A549 (cell line): ENCODE measurements around the gene EARS2. TPM values are rescaled to one million over a fixed set of nuclear protein-coding genes. Genes with fewer than 3 reads are reported as not detected.

ENCODE experiments used
- ATAC-seq, 2 experiments: fragments of 200-7000 bp in 1 of 2; fragments of >200 bp in 1 of 2; cut with Nextera tagmentation in 1 of 2; cut with Tn5 transposase in 1 of 2; 3 replicates each; pipeline versions ENCODE4 v1.8.0 to v1.9.1; 2018 to 2020; ENCODE audit warnings: mild to moderate bottlenecking in 1 of 2, moderate library complexity in 1 of 2
- CTCF ChIA-PET: fragments of 300-600 bp; sonication (Branson Sonifier 250); formaldehyde crosslinking; extraction: SDS; loops from one replicate; lab custom pipeline; 2021; ENCODE audit warnings: antibody characterized with exemption, inconsistent platforms; lab: Yijun Ruan, JAX
- POLR2A ChIA-PET: fragments of 350-600 bp; formaldehyde crosslinking; extraction: SDS; loops from one replicate; lab custom pipeline; 2021; ENCODE audit warnings: antibody characterized with exemption, inconsistent platforms; lab: Yijun Ruan, JAX
- DNase-seq, 2 experiments: peaks; one replicate each; pipeline versions ENCODE4 v3.0.0 to v3.0.0-alpha.2; 2011 to 2016; ENCODE audit warnings: low read depth in 1 of 2, low spot score in 1 of 2
- FAIRE-seq: peaks from 2 replicates; lab custom pipeline; 2011; peaks lifted over from hg19 to GRCh38; lab: Jason Lieb, UNC
- H3K27ac ChIP-seq, 2 experiments: fragments of >200 bp; sonication (Bioruptor Twin); formaldehyde crosslinking; 3 replicates each; pipeline ENCODE4 v1.5.1; 2016 to 2017
- H3K4me1 ChIP-seq: fragments of >200 bp; sonication (Bioruptor Twin); formaldehyde crosslinking; 3 replicates; pipeline ENCODE4 v1.6.1; 2016
- H3K4me2 ChIP-seq: fragments of >200 bp; sonication (Bioruptor Twin); formaldehyde crosslinking; 3 replicates; pipeline ENCODE4 v1.6.1; 2016
- H3K4me3 ChIP-seq: fragments of >200 bp; sonication (Bioruptor Twin); formaldehyde crosslinking; 3 replicates; pipeline ENCODE4 v1.5.1; 2016
- H3K9me3 ChIP-seq: fragments of >200 bp; sonication (Bioruptor Twin); formaldehyde crosslinking; 3 replicates; pipeline ENCODE4 v1.6.1; 2016
- CBX2 ChIP-seq: fragments of 200-600 bp; sonication (generic); IDR thresholded peaks from 2 replicates; pipeline ENCODE4 v1.6.1; 2016; ENCODE audit warnings: low read depth, mild to moderate bottlenecking, borderline replicate concordance
- EHF ChIP-seq: fragments of 250-450 bp; sonication (Bioruptor Pico); IDR thresholded peaks from 2 replicates; pipeline ENCODE4 v1.5.0; 2020; ENCODE audit warnings: mild to moderate bottlenecking
- EHMT2 ChIP-seq: fragments of 200-600 bp; sonication (generic); IDR thresholded peaks from 2 replicates; pipeline ENCODE4 v1.6.1; 2016; ENCODE audit warnings: antibody characterized with exemption, low read depth, mild to moderate bottlenecking, moderate library complexity
- EP300 ChIP-seq, 2 experiments: fragments of >200 bp; sonication (Bioruptor Twin); formaldehyde crosslinking; IDR thresholded peaks; 2 replicates in 1 of 2; 3 replicates in 1 of 2; pipeline ENCODE4 v1.6.1; 2016 to 2017
- ESRRA ChIP-seq: fragments of 150-350 bp; IDR thresholded peaks from 2 replicates; pipeline ENCODE4 v1.6.1; 2014; ENCODE audit warnings: mild to moderate bottlenecking, low read length, borderline replicate concordance
- FOSB ChIP-seq: fragments of 250-450 bp; sonication (Bioruptor Pico); IDR thresholded peaks from 2 replicates; pipeline ENCODE4 v1.5.0; 2020; ENCODE audit warnings: mild to moderate bottlenecking, moderate library complexity
- GATA3 ChIP-seq: IDR thresholded peaks from 2 replicates; pipeline ENCODE4 v1.6.1; 2012; ENCODE audit warnings: borderline replicate concordance
- HDAC2 ChIP-seq: fragments of 200-600 bp; sonication (generic); IDR thresholded peaks from 2 replicates; pipeline ENCODE4 v1.6.1; 2016
- HOXB5 ChIP-seq: fragments of 250-450 bp; sonication (Bioruptor Pico); IDR thresholded peaks from 2 replicates; pipeline ENCODE4 v1.5.0; 2020; ENCODE audit warnings: mild to moderate bottlenecking, moderate library complexity
- KDM5A ChIP-seq: fragments of 200-600 bp; sonication (generic); IDR thresholded peaks from 2 replicates; pipeline ENCODE4 v1.6.1; 2016; ENCODE audit warnings: antibody characterized with exemption, mild to moderate bottlenecking
- MAFK ChIP-seq: fragments of 450-650 bp; IDR thresholded peaks from 2 replicates; pipeline ENCODE4 v1.6.1; 2014; ENCODE audit not compliant: partially characterized antibody
- MYC ChIP-seq: IDR thresholded peaks from 2 replicates; pipeline ENCODE4 v1.6.1; 2012; ENCODE audit warnings: mild to moderate bottlenecking, inconsistent platforms, low read length, improper control_type of control experiment, borderline replicate concordance
- NPAS2 ChIP-seq: fragments of 250-450 bp; sonication (Bioruptor Pico); IDR thresholded peaks from 2 replicates; pipeline ENCODE4 v1.8.0; 2022; ENCODE audit warnings: mild to moderate bottlenecking, moderate library complexity, borderline replicate concordance
- PHF8 ChIP-seq: fragments of 200-600 bp; sonication (generic); IDR thresholded peaks from 2 replicates; pipeline ENCODE4 v1.6.1; 2016; ENCODE audit warnings: low read depth, mild to moderate bottlenecking, antibody characterized with exemption, moderate library complexity, borderline replicate concordance
- POLR2A ChIP-seq: IDR thresholded peaks from 2 replicates; pipeline ENCODE4 v1.6.1; 2012; ENCODE audit warnings: mild to moderate bottlenecking, low read length
- POLR2AphosphoS2 ChIP-seq: conservative IDR thresholded peaks from 2 replicates; pipeline ENCODE4 v1.6.1; 2012; ENCODE audit warnings: low read length, improper control_type of control experiment, inconsistent platforms
- RARB ChIP-seq: fragments of 250-450 bp; sonication (Bioruptor Pico); IDR thresholded peaks from 2 replicates; pipeline ENCODE4 v1.8.0; 2021; ENCODE audit warnings: mild to moderate bottlenecking, moderate library complexity
- RCOR1 ChIP-seq: fragments of 150-350 bp; IDR thresholded peaks from 2 replicates; pipeline ENCODE4 v1.6.1; 2014; ENCODE audit warnings: antibody characterized with exemption, low read length, low read depth
- RFX5 ChIP-seq: fragments of 450-650 bp; IDR thresholded peaks from 2 replicates; pipeline ENCODE4 v1.7.1; 2014; ENCODE audit warnings: antibody characterized with exemption, mild to moderate bottlenecking, moderate library complexity
- RNF2 ChIP-seq: fragments of 200-600 bp; sonication (generic); IDR thresholded peaks from 2 replicates; pipeline ENCODE4 v1.6.1; 2016; ENCODE audit warnings: low read depth, mild to moderate bottlenecking, antibody characterized with exemption, moderate library complexity, borderline replicate concordance
- TFCP2L1 ChIP-seq: fragments of 250-450 bp; sonication (Bioruptor Pico); IDR thresholded peaks from 2 replicates; pipeline ENCODE4 v1.5.0; 2021; ENCODE audit warnings: mild to moderate bottlenecking
- TP53 ChIP-seq: fragments of 250-450 bp; sonication (Bioruptor Pico); IDR thresholded peaks from 2 replicates; pipeline ENCODE4 v1.5.0; 2021; ENCODE audit warnings: mild to moderate bottlenecking, moderate library complexity
- WGBS: methylation state at CpG from one replicate; pipeline ENCODE4 v1.1.6; 2017; ENCODE audit errors: missing lambda C conversion rate; 5-methylcytosine and 5-hydroxymethylcytosine counted together
- polyA plus RNA-seq, 4 experiments: library from polyadenylated mRNA; depleted of rRNA in 3 of 4; stranded (reverse); fragments of >200 nt; fragmentation: RNase III in 1 of 4; extraction: RNeasy Plus Mini Kit Qiagen cat#74134 plus additional on column Dnase treatment in 1 of 4; gene quantifications; 2 replicates in 3 of 4; 3 replicates in 1 of 4; pipeline ENCODE4 v1.2.3, GENCODE V29; 2011 to 2017
- TF ChIP-seq, protein P1 (sequence below): fragments of 250-450 bp; sonication (Bioruptor Pico); IDR thresholded peaks from 2 replicates; pipeline ENCODE4 v1.5.0; 2021; ENCODE audit warnings: mild to moderate bottlenecking, moderate library complexity, borderline replicate concordance
- TF ChIP-seq, protein P2 (sequence below): fragments of >200 bp; sonication (Bioruptor Twin); formaldehyde crosslinking; IDR thresholded peaks from 2 replicates; pipeline ENCODE4 v1.6.1; 2016
- TF ChIP-seq, protein P3 (sequence below): IDR thresholded peaks from 2 replicates; pipeline ENCODE4 v1.6.1; 2012; ENCODE audit warnings: low read depth, borderline replicate concordance
- TF ChIP-seq, protein P4 (sequence below): fragments of 450-650 bp; IDR thresholded peaks from 2 replicates; pipeline ENCODE4 v1.6.1; 2014; ENCODE audit warnings: antibody characterized with exemption
- TF ChIP-seq, protein P5 (sequence below): IDR thresholded peaks from 2 replicates; pipeline ENCODE4 v1.6.1; 2012

EARS2 gene
- polyA plus RNA-seq, 2 of the 4 experiments (the other 2 are of a cell fraction): 30.4 to 45.2 TPM

DNA sequence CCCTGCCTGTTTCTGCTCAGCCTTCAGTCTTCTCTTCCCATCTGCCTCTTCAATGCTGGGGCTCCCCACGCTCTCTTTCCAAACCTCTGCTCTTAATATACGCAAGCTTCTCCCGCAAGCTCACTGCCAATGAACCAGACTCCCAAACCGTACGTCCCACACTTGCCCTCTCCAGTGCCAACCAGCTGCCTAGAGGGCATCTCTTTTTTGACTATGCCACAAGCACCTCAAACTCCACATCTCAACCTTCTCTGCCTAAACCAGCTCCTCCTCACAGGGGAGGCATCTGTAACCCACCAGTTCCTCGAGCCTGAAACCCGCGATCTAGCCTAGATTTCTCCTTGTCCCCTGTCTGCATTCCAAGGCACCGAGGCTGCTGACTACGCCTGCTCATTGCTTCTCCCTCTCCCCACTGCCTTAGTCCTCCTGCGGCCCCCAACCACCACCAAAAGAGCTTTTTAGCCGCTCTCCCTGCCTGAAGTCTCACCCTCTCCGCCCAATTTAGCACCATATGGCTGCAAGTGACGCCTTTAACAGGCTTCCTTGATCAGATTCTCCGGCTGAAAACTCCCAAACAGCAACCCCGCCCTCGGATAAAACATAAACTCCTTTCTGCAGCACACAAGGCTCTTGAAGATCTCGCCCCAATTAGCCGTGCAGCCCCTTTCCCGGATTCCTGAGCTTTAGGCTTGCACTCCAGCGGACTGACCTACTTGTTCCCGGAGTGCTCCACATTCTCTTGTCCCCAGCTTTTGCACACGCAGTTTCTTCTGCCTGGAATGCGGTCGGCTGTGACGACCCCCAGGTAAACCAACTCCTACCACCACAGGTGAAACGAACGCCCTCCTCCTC lies 48.3 kb downstream of the EARS2 start:
- CTCF ChIA-PET: interaction anchor here (0.7 to 1.5 kb wide), 2 partner anchors 31 to 74 kb away, joined by 3 read pairs; no protein-coding TSS in a partner anchor
- no peak for FAIRE-seq
- Histone ChIP-seq H3K4me1 (peaks cover 30% of the 10 kb centered on the region), H3K9me3 (no peaks in the 10 kb centered on the region), H3K27ac (peak overlapping the region in 1 of 2 experiments; percentile 96; a peak in 4 of 6 replicates), H3K4me3 (peak overlapping the region; percentile 80), H3K4me2 (peak overlapping the region; percentile 97)
- 91% methylated on average over 28 of the region's 28 CpGs for WGBS
- POLR2A ChIA-PET: no interaction called here
- TF ChIP-seq EHMT2 (no peak), RARB (CRISPR knock-in tag) (no peak), NPAS2 (CRISPR knock-in tag) (no peak), HDAC2 (no peak), PHF8 (no peak), MYC (no peak), TFCP2L1 (CRISPR knock-in tag) (no peak), POLR2AphosphoS2 (no peak), TP53 (CRISPR knock-in tag) (no peak), EHF (CRISPR knock-in tag) (no peak), RNF2 (no peak), ESRRA (no peak), RCOR1 (no peak), FOSB (no peak), MAFK (no peak)
- TF ChIP-seq, protein P1, sequence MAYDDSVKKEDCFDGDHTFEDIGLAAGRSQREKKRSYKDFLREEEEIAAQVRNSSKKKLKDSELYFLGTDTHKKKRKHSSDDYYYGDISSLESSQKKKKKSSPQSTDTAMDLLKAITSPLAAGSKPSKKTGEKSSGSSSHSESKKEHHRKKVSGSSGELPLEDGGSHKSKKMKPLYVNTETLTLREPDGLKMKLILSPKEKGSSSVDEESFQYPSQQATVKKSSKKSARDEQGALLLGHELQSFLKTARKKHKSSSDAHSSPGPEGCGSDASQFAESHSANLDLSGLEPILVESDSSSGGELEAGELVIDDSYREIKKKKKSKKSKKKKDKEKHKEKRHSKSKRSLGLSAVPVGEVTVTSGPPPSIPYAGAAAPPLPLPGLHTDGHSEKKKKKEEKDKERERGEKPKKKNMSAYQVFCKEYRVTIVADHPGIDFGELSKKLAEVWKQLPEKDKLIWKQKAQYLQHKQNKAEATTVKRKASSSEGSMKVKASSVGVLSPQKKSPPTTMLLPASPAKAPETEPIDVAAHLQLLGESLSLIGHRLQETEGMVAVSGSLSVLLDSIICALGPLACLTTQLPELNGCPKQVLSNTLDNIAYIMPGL: no peak
- TF ChIP-seq, protein P2, sequence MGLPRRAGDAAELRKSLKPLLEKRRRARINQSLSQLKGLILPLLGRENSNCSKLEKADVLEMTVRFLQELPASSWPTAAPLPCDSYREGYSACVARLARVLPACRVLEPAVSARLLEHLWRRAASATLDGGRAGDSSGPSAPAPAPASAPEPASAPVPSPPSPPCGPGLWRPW: no peak
- TF ChIP-seq, protein P3, sequence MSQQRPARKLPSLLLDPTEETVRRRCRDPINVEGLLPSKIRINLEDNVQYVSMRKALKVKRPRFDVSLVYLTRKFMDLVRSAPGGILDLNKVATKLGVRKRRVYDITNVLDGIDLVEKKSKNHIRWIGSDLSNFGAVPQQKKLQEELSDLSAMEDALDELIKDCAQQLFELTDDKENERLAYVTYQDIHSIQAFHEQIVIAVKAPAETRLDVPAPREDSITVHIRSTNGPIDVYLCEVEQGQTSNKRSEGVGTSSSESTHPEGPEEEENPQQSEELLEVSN: no peak
- TF ChIP-seq, protein P4, sequence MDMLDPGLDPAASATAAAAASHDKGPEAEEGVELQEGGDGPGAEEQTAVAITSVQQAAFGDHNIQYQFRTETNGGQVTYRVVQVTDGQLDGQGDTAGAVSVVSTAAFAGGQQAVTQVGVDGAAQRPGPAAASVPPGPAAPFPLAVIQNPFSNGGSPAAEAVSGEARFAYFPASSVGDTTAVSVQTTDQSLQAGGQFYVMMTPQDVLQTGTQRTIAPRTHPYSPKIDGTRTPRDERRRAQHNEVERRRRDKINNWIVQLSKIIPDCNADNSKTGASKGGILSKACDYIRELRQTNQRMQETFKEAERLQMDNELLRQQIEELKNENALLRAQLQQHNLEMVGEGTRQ: no peak
- no peak for DNase-seq
- no peak for ATAC-seq

DNA sequence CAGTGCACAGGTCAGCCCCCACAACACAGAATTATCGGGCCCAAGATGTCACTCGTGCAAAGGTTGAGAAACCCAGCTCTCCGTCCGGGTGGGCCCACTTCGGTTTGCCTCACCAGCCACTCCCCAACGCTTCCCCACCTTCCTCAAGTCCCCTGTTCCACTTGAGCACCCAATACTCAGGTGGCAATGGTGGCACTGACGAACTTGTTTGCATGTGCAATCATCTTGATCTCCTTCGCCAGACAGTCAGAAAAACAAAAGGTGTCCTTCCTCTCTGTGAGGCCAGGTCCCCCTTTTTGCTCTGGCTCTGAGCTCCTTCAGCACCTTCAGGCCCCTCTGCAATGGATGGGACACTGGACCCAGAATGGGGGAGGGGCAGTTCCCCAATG lies 50.5 kb downstream of the EARS2 start:
- POLR2A ChIA-PET: interaction anchor here (1.0 to 1.2 kb wide), 2 partner anchors 51 to 53 kb away, joined by 3 to 4 read pairs; partner anchors contain the start of genes EARS2 and UBFD1
- WGBS: 96% methylated on average over 8 of the region's 8 CpGs

More for the DNA sequence above, 50.5 kb downstream of the EARS2 start:
- Histone ChIP-seq H3K4me2 (no peak overlapping the region), H3K27ac (no peak overlapping the region), H3K4me1 (peaks cover 30% of the 10 kb centered on the region), H3K4me3 (no peak overlapping the region), H3K9me3 (no peaks in the 10 kb centered on the region)
- FAIRE-seq (no peak), DNase-seq (no peak), ATAC-seq (no peak)
- CTCF ChIA-PET: interaction anchor here (1.0 to 2.6 kb wide), 4 partner anchors 11 to 72 kb away, joined by 3 to 9 read pairs (median 5); no protein-coding TSS in a partner anchor
- TF ChIP-seq RCOR1 (no peak), TP53 (CRISPR knock-in tag) (no peak), KDM5A (no peak), GATA3 (no peak), FOSB (no peak), EP300 (IDR thresholded peaks at IDR 0.05) (no peak), POLR2A (no peak), HOXB5 (CRISPR knock-in tag) (no peak), MYC (no peak), POLR2AphosphoS2 (no peak), RFX5 (no peak), CBX2 (no peak)
- TF ChIP-seq, protein P4: no peak
- TF ChIP-seq, protein P1: no peak
- TF ChIP-seq, protein P5, sequence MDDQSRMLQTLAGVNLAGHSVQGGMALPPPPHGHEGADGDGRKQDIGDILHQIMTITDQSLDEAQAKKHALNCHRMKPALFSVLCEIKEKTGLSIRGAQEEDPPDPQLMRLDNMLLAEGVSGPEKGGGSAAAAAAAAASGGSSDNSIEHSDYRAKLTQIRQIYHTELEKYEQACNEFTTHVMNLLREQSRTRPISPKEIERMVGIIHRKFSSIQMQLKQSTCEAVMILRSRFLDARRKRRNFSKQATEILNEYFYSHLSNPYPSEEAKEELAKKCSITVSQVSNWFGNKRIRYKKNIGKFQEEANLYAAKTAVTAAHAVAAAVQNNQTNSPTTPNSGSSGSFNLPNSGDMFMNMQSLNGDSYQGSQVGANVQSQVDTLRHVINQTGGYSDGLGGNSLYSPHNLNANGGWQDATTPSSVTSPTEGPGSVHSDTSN: no peak
